Left lung (tissue), 10 donors: ENCODE data around the gene SLC1A7. TPM values are rescaled to one million over a fixed set of nuclear protein-coding genes. Genes with fewer than 3 reads are reported as not detected.

Source experiments
- ATAC-seq: fragments of 200-7000 bp; cut with Tn5 transposase; one replicate; pipeline ENCODE4 v1.9.1; 2020; ENCODE audit warnings: moderate library complexity
- DNase-seq, 4 donors: peaks; one replicate each; pipeline ENCODE4 v3.0.0-alpha.2; 2013 to 2020
- H3K27ac ChIP-seq, 2 donors: fragments of 200-600 bp; sonication (generic) in 1 of 2; one replicate each; pipeline versions ENCODE4 v1.5.0 to v1.8.0; 2020 to 2021
- H3K27me3 ChIP-seq, 2 donors: fragments of 200-600 bp; sonication (generic) in 1 of 2; one replicate each; pipeline versions ENCODE4 v1.5.0 to v1.8.0; 2020 to 2021
- H3K36me3 ChIP-seq, 2 donors: fragments of 200-600 bp; sonication (generic) in 1 of 2; one replicate each; pipeline versions ENCODE4 v1.5.0 to v1.8.0; 2020 to 2021
- H3K4me1 ChIP-seq, 2 donors: fragments of 200-600 bp; one replicate each; pipeline ENCODE4 v1.8.0; 2021
- H3K4me3 ChIP-seq, 2 donors: fragments of 200-600 bp; sonication (generic) in 1 of 2; one replicate each; pipeline versions ENCODE4 v1.5.0 to v1.8.0; 2020 to 2021; ENCODE audit warnings: mild to moderate bottlenecking in 1 of 2
- H3K9me3 ChIP-seq, 2 donors: fragments of 200-600 bp; sonication (generic) in 1 of 2; one replicate each; pipeline versions ENCODE4 v1.5.0 to v1.8.0; 2020 to 2021
- intact Hi-C, 2 donors: fragments of 100-400 bp; cut with DNase I; formaldehyde crosslinking; loops; one replicate each; pipeline versions ENCODE4 v1.11.2 to v1.14.2; 2022
- polyA plus RNA-seq, 6 donors: library from polyadenylated mRNA; unstranded; fragments of 120-200 nt; gene quantifications; one replicate each; pipeline ENCODE4 v1.2.1, GENCODE V29; 2013; ENCODE audit not compliant: insufficient read length in 6 of 6
- total RNA-seq, 2 donors: library from RNA; stranded (reverse); fragmentation: NEBNext Ultra II Directional; extraction: Animal tissue kit (Norgen Biotek cat#: 25700); gene quantifications; one replicate each; pipeline ENCODE4 v1.2.1, GENCODE V29; 2021
- TF ChIP-seq, protein P1 (sequence below), 2 donors: fragments of 200-600 bp; sonication (generic) in 1 of 2; IDR thresholded peaks; one replicate each; pipeline versions ENCODE4 v1.5.0 to v1.8.0; 2021; ENCODE audit warnings: antibody characterized with exemption in 2 of 2
- donor health status: DM: no; HTN: yes; CAD: no.
- donor health status: DM: no; HTN: no; CAD: no.

Gene SLC1A7
- total and polyA plus RNA-seq, 8 donors: 0.38 to 1.2 (median 0.56) TPM

DNA sequence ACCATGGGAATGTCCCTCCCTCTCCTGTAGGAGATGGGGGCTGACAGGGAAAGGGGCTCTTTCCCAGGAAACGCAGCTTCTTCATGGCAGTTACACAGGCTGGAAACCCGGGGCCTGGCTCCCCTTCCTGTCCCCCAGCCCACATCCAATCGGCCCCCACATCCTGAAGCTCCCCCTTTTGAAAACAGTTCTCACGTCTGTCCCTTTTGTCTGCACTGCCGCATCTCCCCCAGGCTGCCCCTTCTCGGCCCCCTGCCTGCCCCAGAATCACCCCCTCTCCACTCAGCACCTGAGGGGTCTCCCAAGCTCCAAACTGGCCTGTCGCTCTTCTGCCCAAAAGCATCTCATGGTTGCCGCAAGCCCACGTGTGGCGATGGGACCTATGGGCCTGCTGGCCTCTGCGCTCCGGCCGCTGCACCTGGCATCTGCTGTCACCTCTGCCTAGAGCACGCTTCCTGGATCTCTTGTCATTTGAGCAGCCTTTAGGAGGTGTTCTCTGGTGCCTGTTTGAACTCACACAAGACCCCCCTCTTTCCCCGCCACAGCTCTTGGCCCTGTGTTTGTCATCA is 867 bp downstream of the SLC1A7 start:
- ATAC-seq: no peak
- TF ChIP-seq, protein P1, sequence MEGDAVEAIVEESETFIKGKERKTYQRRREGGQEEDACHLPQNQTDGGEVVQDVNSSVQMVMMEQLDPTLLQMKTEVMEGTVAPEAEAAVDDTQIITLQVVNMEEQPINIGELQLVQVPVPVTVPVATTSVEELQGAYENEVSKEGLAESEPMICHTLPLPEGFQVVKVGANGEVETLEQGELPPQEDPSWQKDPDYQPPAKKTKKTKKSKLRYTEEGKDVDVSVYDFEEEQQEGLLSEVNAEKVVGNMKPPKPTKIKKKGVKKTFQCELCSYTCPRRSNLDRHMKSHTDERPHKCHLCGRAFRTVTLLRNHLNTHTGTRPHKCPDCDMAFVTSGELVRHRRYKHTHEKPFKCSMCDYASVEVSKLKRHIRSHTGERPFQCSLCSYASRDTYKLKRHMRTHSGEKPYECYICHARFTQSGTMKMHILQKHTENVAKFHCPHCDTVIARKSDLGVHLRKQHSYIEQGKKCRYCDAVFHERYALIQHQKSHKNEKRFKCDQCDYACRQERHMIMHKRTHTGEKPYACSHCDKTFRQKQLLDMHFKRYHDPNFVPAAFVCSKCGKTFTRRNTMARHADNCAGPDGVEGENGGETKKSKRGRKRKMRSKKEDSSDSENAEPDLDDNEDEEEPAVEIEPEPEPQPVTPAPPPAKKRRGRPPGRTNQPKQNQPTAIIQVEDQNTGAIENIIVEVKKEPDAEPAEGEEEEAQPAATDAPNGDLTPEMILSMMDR (IDR thresholded peaks at IDR 0.05): no peak
- Histone ChIP-seq H3K27me3 (no peaks in the 10 kb centered on the region), H3K9me3 (peaks cover 0 to 5% of the 10 kb centered on the region in 2 donors), H3K36me3 (no peaks in the 10 kb centered on the region), H3K27ac (no peak overlapping the region), H3K4me3 (no peak overlapping the region), H3K4me1 (peaks cover 9 to 17% of the 10 kb centered on the region in 2 donors)
- intact Hi-C loops: no loop called here
- no peak for DNase-seq

DNA sequence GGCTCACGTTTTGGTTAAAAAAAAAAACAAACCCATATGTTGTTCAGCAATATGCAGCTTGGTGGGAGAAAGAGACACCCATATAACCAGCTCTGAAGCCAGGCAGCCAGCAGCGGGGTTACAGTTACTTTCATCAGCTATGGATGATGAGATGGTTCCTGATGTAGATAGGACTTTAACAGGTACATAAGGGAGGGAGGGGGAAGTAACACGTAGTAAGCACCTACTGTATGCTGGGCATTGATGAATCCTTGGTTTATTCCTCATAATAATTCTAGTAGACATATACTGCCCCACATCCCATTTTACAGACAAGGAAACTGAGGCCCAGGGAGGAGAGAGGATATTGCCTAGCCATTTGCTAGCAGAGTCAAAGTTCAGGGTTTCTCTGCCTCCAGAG is 2.0 kb downstream of the SLC1A7 start:
- intact Hi-C loops: no loop called here
- ATAC-seq (no peak), DNase-seq (no peak)
- H3K27ac ChIP-seq: peak overlapping the region; percentile 2 to 39
- peaks cover 4 to 10% of the 10 kb centered on the region in 2 donors for H3K4me1 ChIP-seq
- no peaks in the 10 kb centered on the region for H3K27me3 ChIP-seq
- H3K36me3 ChIP-seq: no peaks in the 10 kb centered on the region
- peaks cover 0 to 5% of the 10 kb centered on the region in 2 donors for H3K9me3 ChIP-seq
- TF ChIP-seq, protein P1 (IDR thresholded peaks at IDR 0.05): no peak
- H3K4me3 ChIP-seq: no peak overlapping the region

DNA sequence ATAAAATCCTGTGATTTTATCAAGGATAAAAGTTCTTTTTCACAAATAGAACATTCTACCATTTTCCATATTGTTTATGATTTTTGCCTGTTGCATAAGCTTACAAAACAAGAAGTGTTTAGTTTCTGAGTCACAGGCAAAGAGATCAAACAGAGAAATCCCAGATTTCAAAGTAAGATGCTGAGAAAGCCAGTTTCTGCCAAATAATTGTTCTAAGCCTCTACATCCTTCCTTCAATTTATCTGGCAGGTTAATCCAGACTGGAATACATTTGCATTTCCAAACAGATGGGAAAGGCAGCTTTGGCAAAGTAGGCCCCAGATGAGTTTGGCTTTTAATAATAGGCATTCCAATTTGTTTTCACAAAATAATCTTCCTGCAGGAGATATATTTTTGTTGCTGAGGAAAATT is 2.5 kb downstream of the SLC1A7 start:
- TF ChIP-seq, protein P1 (IDR thresholded peaks at IDR 0.05): no peak
- intact Hi-C loops: no loop called here
- no peak overlapping the region for H3K4me3 ChIP-seq
- peaks cover 0 to 5% of the 10 kb centered on the region in 2 donors for H3K9me3 ChIP-seq
- H3K27ac ChIP-seq: peak overlapping the region; percentile 2 to 39
- no peaks in the 10 kb centered on the region for H3K27me3 ChIP-seq
- no peak for ATAC-seq
- no peak for DNase-seq
- H3K36me3 ChIP-seq: no peaks in the 10 kb centered on the region
- H3K4me1 ChIP-seq: peaks cover 0 to 13% of the 10 kb centered on the region in 2 donors

DNA sequence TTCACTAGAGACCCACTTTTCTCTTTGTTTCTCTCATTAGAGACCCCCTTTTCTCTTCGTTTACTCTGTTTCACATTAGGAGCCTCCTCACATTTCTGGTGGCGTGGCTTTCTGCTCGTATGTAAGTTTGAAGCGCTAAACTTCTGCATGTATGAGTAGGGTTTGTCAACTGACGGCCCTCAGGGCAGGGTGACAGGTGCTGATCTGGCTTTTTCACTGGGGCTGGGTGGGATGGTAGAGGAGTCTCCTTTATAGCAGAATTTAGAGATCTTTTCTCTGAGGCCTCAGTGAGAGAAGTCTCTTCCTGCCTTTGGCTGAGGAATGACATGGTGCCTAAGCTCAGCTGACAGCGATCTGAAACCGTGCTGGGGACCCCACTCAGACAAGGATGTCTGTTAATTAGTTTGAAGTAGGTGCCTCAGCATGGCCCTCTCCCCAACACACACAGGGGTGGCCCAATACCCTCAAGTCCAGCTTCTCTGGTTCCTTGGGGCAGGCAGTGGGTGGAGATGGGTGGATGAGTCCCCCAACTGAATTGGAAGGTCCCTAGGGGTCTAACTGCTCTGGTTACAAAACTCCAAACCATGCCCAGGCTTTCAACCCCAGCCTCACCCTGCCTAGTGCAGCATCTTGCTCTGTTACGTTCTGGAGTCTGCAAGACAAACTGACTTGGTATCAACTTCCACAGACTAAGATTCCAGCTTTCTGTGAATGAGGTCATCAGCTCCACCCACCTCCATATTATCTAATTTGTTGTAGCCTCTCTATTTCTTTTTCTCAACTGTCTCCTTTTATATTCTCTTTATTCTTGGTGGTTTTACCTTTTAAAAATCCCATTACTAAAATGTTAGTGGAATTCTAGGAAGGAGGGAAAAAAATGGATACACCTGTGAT is 3.2 kb downstream of the SLC1A7 start:
- Histone ChIP-seq H3K4me3 (no peak overlapping the region), H3K27ac (peak overlapping the region; percentile 2 to 39), H3K4me1 (peaks cover 0 to 14% of the 10 kb centered on the region in 2 donors), H3K27me3 (no peaks in the 10 kb centered on the region), H3K9me3 (peaks cover 0 to 5% of the 10 kb centered on the region in 2 donors), H3K36me3 (no peaks in the 10 kb centered on the region)
- ATAC-seq (no peak), DNase-seq (no peak)
- intact Hi-C loops: no loop called here
- TF ChIP-seq, protein P1 (IDR thresholded peaks at IDR 0.05): no peak

DNA sequence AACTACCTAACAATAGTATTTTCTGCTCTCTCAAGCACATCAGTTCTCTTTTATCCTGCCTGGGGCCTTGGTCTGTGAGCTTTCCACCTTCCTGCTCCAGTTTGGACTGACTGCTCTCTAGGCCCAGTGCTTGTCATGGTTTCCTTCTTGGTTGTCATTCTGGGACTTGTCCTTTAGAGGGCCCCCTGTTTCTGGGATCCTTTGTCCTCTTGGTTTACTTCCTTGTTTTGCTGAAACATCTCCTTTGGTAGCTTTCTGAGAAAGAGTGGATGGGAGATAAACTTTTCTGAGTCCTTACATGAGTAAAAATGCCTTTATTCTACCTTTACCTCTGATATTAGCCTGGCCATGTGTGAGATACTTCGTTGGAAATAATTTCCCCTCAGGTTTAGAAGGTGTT is 4.7 kb downstream of the SLC1A7 start:
- Histone ChIP-seq H3K27ac (no peak overlapping the region), H3K9me3 (peaks cover 0 to 5% of the 10 kb centered on the region in 2 donors), H3K36me3 (no peaks in the 10 kb centered on the region), H3K27me3 (no peaks in the 10 kb centered on the region), H3K4me3 (no peak overlapping the region), H3K4me1 (peaks cover 0 to 14% of the 10 kb centered on the region in 2 donors)
- DNase-seq: no peak
- ATAC-seq: no peak
- intact Hi-C loops: no loop called here
- TF ChIP-seq, protein P1 (IDR thresholded peaks at IDR 0.05): no peak
